Ishikawa (cell line): ENCODE results near the gene NTNG1.

Experiments
- CEBPB ChIP-seq: IDR thresholded peaks from 2 replicates; pipeline ENCODE4 v1.6.1; 2012
- CREB1 ChIP-seq: IDR thresholded peaks from 2 replicates; pipeline ENCODE4 v1.6.1; 2012; ENCODE audit warnings: low read depth
- EGR1 ChIP-seq: IDR thresholded peaks from 2 replicates; pipeline ENCODE4 v1.6.1; 2012
- EP300 ChIP-seq: IDR thresholded peaks from 2 replicates; pipeline ENCODE4 v1.6.1; 2012; ENCODE audit warnings: borderline replicate concordance
- FOXM1 ChIP-seq: IDR thresholded peaks from 2 replicates; pipeline ENCODE4 v1.6.1; 2012; ENCODE audit warnings: low read depth, borderline replicate concordance
- RAD21 ChIP-seq: IDR thresholded peaks from 2 replicates; pipeline ENCODE4 v1.6.1; 2012; ENCODE audit warnings: low read depth
- REST ChIP-seq: IDR thresholded peaks from 2 replicates; pipeline ENCODE4 v1.6.1; 2012; ENCODE audit warnings: low read depth, mild to moderate bottlenecking
- TAF1 ChIP-seq: IDR thresholded peaks from 2 replicates; pipeline ENCODE4 v1.6.1; 2012; ENCODE audit warnings: low read depth, mild to moderate bottlenecking
- TEAD4 ChIP-seq: IDR thresholded peaks from 2 replicates; pipeline ENCODE4 v1.6.1; 2012
- YY1 ChIP-seq: IDR thresholded peaks from 2 replicates; pipeline ENCODE4 v1.6.1; 2012; ENCODE audit warnings: low read depth
- ZBTB7A ChIP-seq: IDR thresholded peaks from 2 replicates; pipeline ENCODE4 v1.6.1; 2012; ENCODE audit warnings: low read depth
- TF ChIP-seq, protein P1 (sequence below): IDR thresholded peaks from 2 replicates; pipeline ENCODE4 v1.6.1; 2012
- TF ChIP-seq, protein P2 (sequence below): IDR thresholded peaks from 2 replicates; pipeline ENCODE4 v1.6.1; 2012

GRCh38 chr1:107264561-107264960, 123.7 kb downstream of the NTNG1 start:
- TF ChIP-seq FOXM1, result no peak
- no peak for TF ChIP-seq CREB1
- TF ChIP-seq RAD21, result no peak
- TF ChIP-seq TAF1, result no peak
- TF ChIP-seq CEBPB, result no peak
- TF ChIP-seq REST, result no peak
- TF ChIP-seq YY1, result no peak
- no peak for TF ChIP-seq EP300
- TF ChIP-seq ZBTB7A, result no peak
- TF ChIP-seq, protein P1, sequence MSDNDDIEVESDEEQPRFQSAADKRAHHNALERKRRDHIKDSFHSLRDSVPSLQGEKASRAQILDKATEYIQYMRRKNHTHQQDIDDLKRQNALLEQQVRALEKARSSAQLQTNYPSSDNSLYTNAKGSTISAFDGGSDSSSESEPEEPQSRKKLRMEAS, result no peak
- TF ChIP-seq, protein P2, sequence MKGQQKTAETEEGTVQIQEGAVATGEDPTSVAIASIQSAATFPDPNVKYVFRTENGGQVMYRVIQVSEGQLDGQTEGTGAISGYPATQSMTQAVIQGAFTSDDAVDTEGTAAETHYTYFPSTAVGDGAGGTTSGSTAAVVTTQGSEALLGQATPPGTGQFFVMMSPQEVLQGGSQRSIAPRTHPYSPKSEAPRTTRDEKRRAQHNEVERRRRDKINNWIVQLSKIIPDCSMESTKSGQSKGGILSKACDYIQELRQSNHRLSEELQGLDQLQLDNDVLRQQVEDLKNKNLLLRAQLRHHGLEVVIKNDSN, result no peak
- no peak for TF ChIP-seq EGR1
- TF ChIP-seq TEAD4, result no peak
